ENCODE measurements around the gene EGFL8. TPM values are rescaled to one million over a fixed set of nuclear protein-coding genes. Genes with fewer than 3 reads are reported as not detected.

Gene EGFL8
- total and polyA plus RNA-seq, 9 of the 15 experiments (the other 6 are each of a cell fraction or from before 2014, with no cell fraction given) = 2.2 to 47.4 (median 14.2) TPM

- peak overlapping the region; percentile 93 for H3K27ac ChIP-seq (ENCODE audit: extremely low read depth, low read depth, low read length)
- no peaks in the 10 kb centered on the region for H3K9me3 ChIP-seq (replicated peaks; ENCODE audit: control insufficient read depth, insufficient read depth, low read depth, low read length)
- peak overlapping the region; percentile 90 for H3K4me2 ChIP-seq (ENCODE audit: insufficient read depth, low read length)
- DNase-seq (ENCODE audit: extremely low read depth in 1 of 4, low spot score in 3 of 4) (peak in 1 of 4 experiments; percentile 41), ATAC-seq (peak; percentile 9), FAIRE-seq (no peak)
- no peak overlapping the region for H2AFZ ChIP-seq (ENCODE audit: low read depth, low read length)
- CTCF ChIA-PET (ENCODE audit: low intra/inter-chr PET ratio) = no interaction called here
- intact Hi-C loops (cut with micrococcal nuclease) (no loop called here), in situ Hi-C loops (cut with MboI) (no loop called here)
- 5% methylated on average over 12 of the region's 13 CpGs for WGBS (ENCODE audit: insufficient coverage, low coverage, missing lambda C conversion rate)
- peaks cover 66 to 74% of the 10 kb centered on the region in 2 experiments for H3K4me1 ChIP-seq (replicated peaks in 1 of 2; ENCODE audit: control insufficient read depth in 2 of 2, insufficient read depth in 2 of 2, low read length in 2 of 2)
- BruUV-seq (replicated peaks) = no TSS peak
- no peaks in the 10 kb centered on the region for H3K9me1 ChIP-seq (ENCODE audit: control insufficient read depth, insufficient read depth, low read length)
- peaks cover 42% of the 10 kb centered on the region; the same call in 2 of the 3 replicates for H3K36me3 ChIP-seq (ENCODE audit: control insufficient read depth, insufficient read depth, low read length)
- peak overlapping the region; percentile 89 to 95 for H3K9ac ChIP-seq (ENCODE audit: insufficient read depth in 1 of 2, low read depth in 2 of 2, low read length in 2 of 2)
- H3K27me3 ChIP-seq (ENCODE audit: control insufficient read depth in 2 of 2, insufficient read depth in 2 of 2, low read length in 2 of 2) = no peaks in the 10 kb centered on the region
- no peaks in the 10 kb centered on the region for H4K20me1 ChIP-seq (replicated peaks; ENCODE audit: control insufficient read depth, insufficient read depth, low read length)
- POLR2A ChIA-PET = interaction anchor here (0.5 to 2.5 kb wide), 9 partner anchors 9 to 498 kb away, joined by 3 to 8 read pairs (median 3); no protein-coding TSS in a partner anchor
- H3K4me3 ChIP-seq = peak overlapping the region; percentile 79
- H3K79me2 ChIP-seq (ENCODE audit: control insufficient read depth, insufficient read depth, low read length) = peaks cover 65% of the 10 kb centered on the region
- TF ChIP-seq FOXA1 (IDR thresholded peaks at IDR 0.05; ENCODE audit: borderline replicate concordance) (no peak), SMARCE1 (IDR thresholded peaks at IDR 0.05) (peak; percentile 22; the same call in 1 of the 2 replicates), ZNF395 (CRISPR knock-in tag; IDR thresholded peaks at IDR 0.05) (no peak), U2AF2 (optimal IDR thresholded peaks at IDR 0.05; ENCODE audit: low read depth, low read length) (no peak), CEBPB (tag; IDR thresholded peaks at IDR 0.05) (peak; percentile 91), RBM22 (IDR thresholded peaks at IDR 0.05; ENCODE audit: low read depth, low read length, poor library complexity, severe bottlenecking) (no peak), CXXC5 (CRISPR knock-in tag; IDR thresholded peaks at IDR 0.05) (0 out of 2 replicates have a peak, but pooled peaks have one; percentile 20), SRF (CRISPR knock-in tag; IDR thresholded peaks at IDR 0.05) (no peak), ZNF407 (IDR thresholded peaks at IDR 0.05; ENCODE audit: low read depth) (peak; percentile 10; the same call in 1 of the 2 replicates), OTX1 (CRISPR knock-in tag; IDR thresholded peaks at IDR 0.05) (no peak), KLF13 (tag; IDR thresholded peaks at IDR 0.05; ENCODE audit: borderline replicate concordance, low read depth) (peak; percentile 68; the same call in 1 of the 2 replicates), ZNF134 (CRISPR knock-in tag; conservative IDR thresholded peaks at IDR 0.05) (no peak), ZNF561 (CRISPR knock-in tag; conservative IDR thresholded peaks at IDR 0.05) (no peak)
Measured at GRCh38 chr6:32188381-32189068, 24.1 kb downstream of the EGFL8 start.

Data from K562 (cell line).